Natural killer cell treated with Interleukin-12 subunit alpha and Interleukin-12 subunit beta and Interleukin-15 and Interleukin-18, amount 100 ng/mL, for 72 hours (primary cell): Measurements from ENCODE around the gene COL6A1. TPM values are rescaled to one million over a fixed set of nuclear protein-coding genes. Genes with fewer than 3 reads are reported as not detected.

Experiments used
- ATAC-seq, 2 donors: fragments of 150-1000 bp; cut with Tn5 transposase in 1 of 2; sonication (Bioruptor Pico), chemical (Tn5 transposase) in 1 of 2; 2 replicates each; pipeline ENCODE4 v1.10.0; 2021
- DNase-seq: peaks from one replicate; pipeline ENCODE4 v3.0.0; 2022; ENCODE audit warnings: low spot score
- H3K27ac Mint-ChIP-seq, 2 donors: 1 replicate in 1 of 2; 2 replicates in 1 of 2; pipeline ENCODE4 v1.8.0; 2022; ENCODE audit warnings: mixed read lengths in 2 of 2, mild to moderate bottlenecking in 1 of 2, moderate library complexity in 1 of 2
- H3K27me3 Mint-ChIP-seq, 2 donors: 1 replicate in 1 of 2; 2 replicates in 1 of 2; pipeline ENCODE4 v1.8.0; 2022; ENCODE audit warnings: mixed read lengths in 2 of 2
- H3K36me3 Mint-ChIP-seq: one replicate; pipeline ENCODE4 v1.8.0; 2022; ENCODE audit warnings: mixed read lengths
- H3K4me1 Mint-ChIP-seq, 2 donors: 1 replicate in 1 of 2; 2 replicates in 1 of 2; pipeline ENCODE4 v1.8.0; 2022; ENCODE audit warnings: low read depth in 2 of 2, mixed read lengths in 2 of 2, mild to moderate bottlenecking in 1 of 2
- H3K4me3 Mint-ChIP-seq: one replicate; pipeline ENCODE4 v1.8.0; 2022; ENCODE audit warnings: mixed read lengths
- H3K9me3 Mint-ChIP-seq: 2 replicates; pipeline ENCODE4 v1.8.0; 2022; ENCODE audit warnings: mixed read lengths
- total RNA-seq, 2 donors: library from RNA; stranded (reverse); gene quantifications; one replicate each; pipeline ENCODE4 v1.2.3, GENCODE V29; 2022

COL6A1 gene
- total RNA-seq, 2 donors from 2014 or later = not detected

- H3K4me3 Mint-ChIP-seq = no peak overlapping the region
- H3K9me3 Mint-ChIP-seq = peaks cover 6% of the 10 kb centered on the region
- ATAC-seq = no peak
Measured at GRCh38 chr21:45985471-45986315, 4.1 kb downstream of the COL6A1 start.

DNA sequence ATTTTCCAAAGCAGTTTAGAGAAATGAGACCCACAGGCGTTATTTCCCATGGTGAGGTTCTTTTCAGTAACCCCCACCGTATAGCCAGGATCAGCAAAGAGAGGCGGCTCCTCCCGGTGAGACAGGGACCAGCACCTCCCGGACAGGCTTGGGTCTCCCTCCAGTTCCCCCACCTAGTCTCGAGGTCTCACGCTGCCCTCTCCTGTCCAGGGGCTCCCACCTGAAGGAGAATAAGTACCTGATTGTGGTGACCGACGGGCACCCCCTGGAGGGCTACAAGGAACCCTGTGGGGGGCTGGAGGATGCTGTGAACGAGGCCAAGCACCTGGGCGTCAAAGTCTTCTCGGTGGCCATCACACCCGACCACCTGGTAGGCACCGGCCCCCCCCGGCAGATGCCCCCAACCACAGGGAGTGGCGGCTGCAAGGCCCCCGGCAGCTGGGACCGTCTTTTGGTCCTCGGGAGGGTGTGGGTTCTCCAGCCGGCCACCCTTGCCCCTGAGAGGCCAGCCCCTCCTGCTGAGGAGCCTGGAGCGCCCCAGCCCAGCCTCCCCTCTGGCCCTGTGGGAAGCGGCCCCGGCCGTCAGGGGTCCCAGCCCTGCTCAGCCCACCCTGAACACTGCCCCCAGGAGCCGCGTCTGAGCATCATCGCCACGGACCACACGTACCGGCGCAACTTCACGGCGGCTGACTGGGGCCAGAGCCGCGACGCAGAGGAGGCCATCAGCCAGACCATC is 4.9 kb downstream of the COL6A1 start:
- no peak overlapping the region for H3K4me3 Mint-ChIP-seq
- ATAC-seq (no peak), DNase-seq (peak; percentile 48)
- H3K4me1 Mint-ChIP-seq = peaks cover 3 to 5% of the 10 kb centered on the region in 2 donors
- H3K27me3 Mint-ChIP-seq = peaks cover 8 to 9% of the 10 kb centered on the region in 2 donors
- H3K27ac Mint-ChIP-seq = no peak overlapping the region
- no peaks in the 10 kb centered on the region for H3K36me3 Mint-ChIP-seq
- peaks cover 6% of the 10 kb centered on the region for H3K9me3 Mint-ChIP-seq

More at GRCh38 chr21:45985471-45986315, 4.1 kb downstream of the COL6A1 start:
- Mint-ChIP-seq H3K36me3 (no peaks in the 10 kb centered on the region), H3K27ac (no peak overlapping the region), H3K27me3 (peaks cover 8 to 9% of the 10 kb centered on the region in 2 donors), H3K4me1 (peaks cover 3 to 5% of the 10 kb centered on the region in 2 donors)
- DNase-seq = peak; percentile 47

- peaks cover 3 to 5% of the 10 kb centered on the region in 2 donors for H3K4me1 Mint-ChIP-seq
- DNase-seq (peak; percentile 52), ATAC-seq (no peak)
- H3K27me3 Mint-ChIP-seq = peaks cover 8 to 9% of the 10 kb centered on the region in 2 donors
- no peak overlapping the region for H3K27ac Mint-ChIP-seq
- no peaks in the 10 kb centered on the region for H3K36me3 Mint-ChIP-seq
- H3K9me3 Mint-ChIP-seq = peaks cover 6% of the 10 kb centered on the region
- H3K4me3 Mint-ChIP-seq = no peak overlapping the region
Measured at GRCh38 chr21:45987121-45987711, 5.6 kb downstream of the COL6A1 start.

- DNase-seq = peak; percentile 59
- no peak for ATAC-seq
- no peaks in the 10 kb centered on the region for H3K36me3 Mint-ChIP-seq
- no peak overlapping the region for H3K4me3 Mint-ChIP-seq
- peaks cover 8 to 9% of the 10 kb centered on the region in 2 donors for H3K27me3 Mint-ChIP-seq
- peaks cover 3 to 5% of the 10 kb centered on the region in 2 donors for H3K4me1 Mint-ChIP-seq
- no peak overlapping the region for H3K27ac Mint-ChIP-seq
- H3K9me3 Mint-ChIP-seq = peaks cover 6% of the 10 kb centered on the region
Measured at GRCh38 chr21:45988366-45989347, 7.1 kb downstream of the COL6A1 start.

DNA sequence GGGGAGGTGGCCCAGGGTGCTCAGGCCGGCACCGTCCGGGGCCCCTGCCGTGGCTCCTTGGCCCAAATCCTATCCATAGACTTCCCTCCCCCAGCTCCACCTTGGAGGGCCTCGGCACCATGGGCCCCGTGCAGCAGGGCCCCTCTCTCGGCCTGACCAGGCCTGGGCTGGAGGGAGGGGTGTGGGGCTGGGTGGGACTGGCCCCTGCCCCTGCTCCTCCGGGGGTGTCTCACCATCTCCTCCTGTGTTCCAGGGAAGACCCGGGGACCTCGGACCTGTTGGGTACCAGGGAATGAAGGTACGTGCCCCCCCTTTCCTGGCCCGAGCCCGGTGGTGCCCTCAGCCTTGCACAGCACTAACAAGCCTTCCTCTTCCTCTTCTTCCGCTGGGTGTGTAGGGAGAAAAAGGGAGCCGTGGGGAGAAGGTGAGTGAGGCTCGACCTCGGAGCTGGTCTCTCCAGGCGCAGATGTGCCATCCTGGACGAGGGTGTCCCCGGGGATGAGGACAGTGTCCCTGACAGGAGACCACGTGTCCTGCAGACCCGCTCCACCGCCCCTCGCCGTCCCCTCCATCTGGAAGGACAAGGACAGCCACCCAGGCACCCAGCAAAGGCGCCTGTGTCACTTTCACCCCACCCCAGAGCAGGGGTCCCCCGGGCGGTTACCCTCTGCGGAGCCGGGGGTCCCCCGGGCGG is 7.9 kb downstream of the COL6A1 start:
- no peak for ATAC-seq
- H3K36me3 Mint-ChIP-seq = no peaks in the 10 kb centered on the region
- no peak overlapping the region for H3K27ac Mint-ChIP-seq
- peaks cover 1 to 5% of the 10 kb centered on the region in 2 donors for H3K4me1 Mint-ChIP-seq
- DNase-seq = peak; percentile 57
- H3K4me3 Mint-ChIP-seq = no peak overlapping the region
- H3K9me3 Mint-ChIP-seq = peaks cover 5% of the 10 kb centered on the region
- H3K27me3 Mint-ChIP-seq = peaks cover 8% of the 10 kb centered on the region in 2 donors

GRCh38 chr21:45990049-45990711 is 8.6 kb downstream of the COL6A1 start:
- Mint-ChIP-seq H3K27ac (no peak overlapping the region), H3K4me1 (no peaks in the 10 kb centered on the region), H3K9me3 (no peaks in the 10 kb centered on the region), H3K36me3 (no peaks in the 10 kb centered on the region), H3K4me3 (no peak overlapping the region), H3K27me3 (peaks cover under 1% of the 10 kb centered on the region in 2 donors)
- DNase-seq (no peak), ATAC-seq (peak in 1 of 2 donors; percentile 29)

GRCh38 chr21:45990741-45991605 is 9.4 kb downstream of the COL6A1 start:
- H3K27ac Mint-ChIP-seq = no peak overlapping the region
- no peaks in the 10 kb centered on the region for H3K36me3 Mint-ChIP-seq
- H3K4me3 Mint-ChIP-seq = no peak overlapping the region
- ATAC-seq = no peak
- DNase-seq = peak; percentile 53
- H3K27me3 Mint-ChIP-seq = no peaks in the 10 kb centered on the region
- no peaks in the 10 kb centered on the region for H3K9me3 Mint-ChIP-seq
- H3K4me1 Mint-ChIP-seq = no peaks in the 10 kb centered on the region

GRCh38 chr21:45991606-45992300 is 10.2 kb downstream of the COL6A1 start:
- ATAC-seq (no peak), DNase-seq (no peak)
- H3K27ac Mint-ChIP-seq = no peak overlapping the region
- no peaks in the 10 kb centered on the region for H3K4me1 Mint-ChIP-seq
- H3K27me3 Mint-ChIP-seq = no peaks in the 10 kb centered on the region
- no peaks in the 10 kb centered on the region for H3K36me3 Mint-ChIP-seq
- H3K9me3 Mint-ChIP-seq = no peaks in the 10 kb centered on the region
- H3K4me3 Mint-ChIP-seq = no peak overlapping the region

DNA sequence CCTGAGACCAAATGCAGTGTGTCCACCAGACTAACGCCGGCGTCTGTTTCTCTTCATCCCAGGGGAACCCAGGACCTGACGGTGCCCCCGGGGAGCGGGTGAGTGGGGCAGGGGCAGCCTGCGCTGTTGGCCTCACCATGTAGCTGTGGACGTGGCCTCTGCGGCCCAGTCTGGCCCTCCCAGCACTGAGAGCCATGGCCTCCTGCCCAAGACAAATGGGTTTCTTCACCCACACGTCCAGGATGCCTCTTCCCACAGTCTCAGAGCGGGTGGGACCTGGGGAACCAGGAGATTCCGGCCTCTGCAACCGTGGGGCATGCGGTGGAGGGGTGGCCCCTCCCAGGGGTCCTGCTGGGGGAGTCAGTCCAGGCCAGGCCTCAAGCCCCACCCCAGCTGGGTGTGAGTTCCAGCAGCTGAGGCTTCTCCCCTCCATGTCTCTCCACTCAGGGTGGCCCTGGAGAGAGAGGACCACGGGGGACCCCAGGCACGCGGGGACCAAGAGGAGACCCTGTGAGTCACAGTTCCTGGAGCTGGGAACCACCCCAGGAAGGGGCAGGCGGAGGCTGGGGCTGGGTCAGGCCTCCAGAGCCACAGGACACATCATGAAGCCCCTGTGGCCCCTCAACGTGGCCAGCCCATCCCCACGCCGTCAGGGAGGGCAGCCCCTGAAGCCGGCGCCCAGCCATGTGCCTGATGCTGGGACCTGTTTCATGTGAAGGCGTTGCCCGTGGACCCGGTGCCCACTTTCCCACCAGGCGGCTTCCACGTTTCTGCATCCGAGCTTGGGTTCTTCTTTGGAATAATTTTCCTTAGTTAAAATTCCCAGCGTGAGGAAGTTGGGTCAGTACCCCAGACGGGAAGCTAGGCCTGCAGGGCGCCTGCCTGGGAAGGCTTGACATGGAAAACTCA is 11.0 kb downstream of the COL6A1 start:
- no peaks in the 10 kb centered on the region for H3K27me3 Mint-ChIP-seq
- no peak overlapping the region for H3K27ac Mint-ChIP-seq
- DNase-seq = peak; percentile 45
- ATAC-seq = no peak
- H3K36me3 Mint-ChIP-seq = no peaks in the 10 kb centered on the region
- H3K9me3 Mint-ChIP-seq = no peaks in the 10 kb centered on the region
- H3K4me3 Mint-ChIP-seq = no peak overlapping the region
- no peaks in the 10 kb centered on the region for H3K4me1 Mint-ChIP-seq

DNA sequence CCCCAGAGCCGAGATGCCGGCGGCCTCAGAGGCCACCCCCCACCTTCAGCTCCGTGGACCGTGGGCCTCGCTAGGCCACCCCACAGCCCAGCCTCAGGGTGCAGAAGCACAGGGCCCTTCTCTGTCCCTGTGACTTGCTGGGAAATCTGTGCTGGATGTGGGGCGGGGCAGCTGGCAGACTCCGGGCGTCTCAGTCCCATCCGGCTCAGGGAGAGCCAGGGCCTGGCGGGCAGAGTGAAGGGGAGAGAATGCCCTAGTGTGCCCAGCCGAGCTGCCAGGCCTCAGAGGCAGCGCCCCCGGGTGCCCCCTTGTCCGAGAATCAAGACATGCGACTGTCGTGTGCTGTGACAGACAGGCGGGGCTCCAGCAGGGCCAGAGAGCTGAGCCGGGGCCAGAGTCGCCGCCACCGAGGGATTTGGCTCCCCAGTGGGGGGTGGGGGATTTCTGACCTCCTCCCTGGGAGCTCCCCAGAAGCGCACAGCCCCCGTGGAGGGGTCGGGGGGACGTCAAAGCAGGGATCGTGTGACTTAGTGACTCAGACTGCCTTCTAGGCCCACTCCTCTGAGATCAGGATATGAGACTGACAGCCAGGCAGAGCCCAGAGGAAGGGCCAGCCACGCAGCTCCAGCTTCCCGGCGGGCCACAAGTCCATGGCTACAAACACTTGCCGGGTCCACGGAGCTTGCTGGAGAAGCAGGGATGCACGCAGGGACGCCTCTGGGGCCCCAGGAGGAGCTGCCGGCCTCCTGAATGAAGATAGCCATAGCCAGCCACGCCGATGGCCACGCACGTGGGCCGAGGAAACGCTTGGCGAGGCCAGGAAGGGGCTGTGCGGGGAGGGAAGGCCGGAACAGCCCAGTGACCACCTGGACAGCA is 11.9 kb downstream of the COL6A1 start:
- H3K9me3 Mint-ChIP-seq = no peaks in the 10 kb centered on the region
- no peaks in the 10 kb centered on the region for H3K36me3 Mint-ChIP-seq
- H3K27ac Mint-ChIP-seq = no peak overlapping the region
- peak; percentile 56 for DNase-seq
- no peak overlapping the region for H3K4me3 Mint-ChIP-seq
- H3K27me3 Mint-ChIP-seq = no peaks in the 10 kb centered on the region
- no peak for ATAC-seq
- no peaks in the 10 kb centered on the region for H3K4me1 Mint-ChIP-seq
